Natural killer cell (primary cell): ENCODE results near the gene GSTM3. TPM values are rescaled to one million over a fixed set of nuclear protein-coding genes. Genes with fewer than 3 reads are reported as not detected.

ENCODE experiments used
- ATAC-seq, 3 donors: fragments of 150-1000 bp in 2 of 3; fragments of 200-7000 bp in 1 of 3; cut with Tn5 transposase; 1 replicate in 1 of 3; 2 replicates in 2 of 3; pipeline ENCODE4 v1.10.0; 2021; ENCODE audit warnings: mild to moderate bottlenecking in 2 of 3, moderate library complexity in 2 of 3
- DNase-seq, 2 donors: peaks; one replicate each; pipeline versions ENCODE4 v3.0.0 to v3.0.0-alpha.2; 2013 to 2021; ENCODE audit warnings: mixed read lengths in 1 of 2
- H3K27ac ChIP-seq: one replicate; pipeline ENCODE4 v1.5.1; 2013; ENCODE audit warnings: mild to moderate bottlenecking, low read length
- H3K27me3 ChIP-seq: one replicate; pipeline ENCODE4 v1.6.1; 2013; ENCODE audit warnings: low read length; ENCODE audit not compliant: control insufficient read depth, insufficient read depth
- H3K36me3 ChIP-seq: one replicate; pipeline ENCODE4 v1.6.1; 2013; ENCODE audit warnings: low read length; ENCODE audit not compliant: control insufficient read depth, insufficient read depth
- H3K4me1 ChIP-seq: one replicate; pipeline ENCODE4 v1.6.1; 2013; ENCODE audit warnings: low read length; ENCODE audit not compliant: control insufficient read depth, insufficient read depth
- H3K4me3 ChIP-seq: one replicate; pipeline ENCODE4 v1.5.1; 2013; ENCODE audit warnings: low read length
- H3K9me3 ChIP-seq: one replicate; pipeline ENCODE4 v1.6.1; 2013; ENCODE audit warnings: low read length; ENCODE audit not compliant: control insufficient read depth, insufficient read depth
- H3K27ac Mint-ChIP-seq, 2 donors: one replicate each; pipeline ENCODE4 v1.8.0; 2022; ENCODE audit warnings: mild to moderate bottlenecking in 2 of 2, mixed read lengths in 2 of 2, moderate library complexity in 1 of 2
- H3K27me3 Mint-ChIP-seq, 2 donors: one replicate each; pipeline ENCODE4 v1.8.0; 2022; ENCODE audit warnings: low read depth in 2 of 2, mixed read lengths in 2 of 2
- H3K36me3 Mint-ChIP-seq: one replicate; pipeline ENCODE4 v1.8.0; 2022; ENCODE audit warnings: mixed read lengths
- H3K4me1 Mint-ChIP-seq, 2 donors: one replicate each; pipeline ENCODE4 v1.8.0; 2022; ENCODE audit warnings: mixed read lengths in 2 of 2
- H3K4me3 Mint-ChIP-seq: one replicate; pipeline ENCODE4 v1.8.0; 2022; ENCODE audit warnings: mild to moderate bottlenecking, moderate library complexity, mixed read lengths
- H3K9me3 Mint-ChIP-seq, 2 donors: one replicate each; pipeline ENCODE4 v1.8.0; 2022; ENCODE audit warnings: mixed read lengths in 2 of 2
- WGBS: methylation state at CpG from one replicate; pipeline ENCODE4 v1.1.7; 2013; ENCODE audit warnings: missing lambda C conversion rate; ENCODE audit not compliant: insufficient coverage; 5-methylcytosine and 5-hydroxymethylcytosine counted together
- intact Hi-C: fragments of 100-400 bp; cut with micrococcal nuclease; formaldehyde crosslinking; loops from one replicate; pipeline ENCODE4 v1.14.2; 2022
- total RNA-seq, 4 donors: library from RNA; stranded (reverse); fragments of 120-200 nt in 1 of 4; gene quantifications; one replicate each; pipeline versions ENCODE4 v1.2.3 to v1.2.4, GENCODE V29; 2013 to 2022
- TF ChIP-seq, protein P1 (sequence below): fragments of 200-600 bp; IDR thresholded peaks from one replicate; pipeline ENCODE4 v1.8.0; 2022; ENCODE audit warnings: antibody characterized with exemption

Gene GSTM3
- total RNA-seq, 3 donors from 2014 or later (not counting 1 experiment from before 2014, with no cell fraction given), result 1.7 to 3.0 (median 3.0) TPM

DNA sequence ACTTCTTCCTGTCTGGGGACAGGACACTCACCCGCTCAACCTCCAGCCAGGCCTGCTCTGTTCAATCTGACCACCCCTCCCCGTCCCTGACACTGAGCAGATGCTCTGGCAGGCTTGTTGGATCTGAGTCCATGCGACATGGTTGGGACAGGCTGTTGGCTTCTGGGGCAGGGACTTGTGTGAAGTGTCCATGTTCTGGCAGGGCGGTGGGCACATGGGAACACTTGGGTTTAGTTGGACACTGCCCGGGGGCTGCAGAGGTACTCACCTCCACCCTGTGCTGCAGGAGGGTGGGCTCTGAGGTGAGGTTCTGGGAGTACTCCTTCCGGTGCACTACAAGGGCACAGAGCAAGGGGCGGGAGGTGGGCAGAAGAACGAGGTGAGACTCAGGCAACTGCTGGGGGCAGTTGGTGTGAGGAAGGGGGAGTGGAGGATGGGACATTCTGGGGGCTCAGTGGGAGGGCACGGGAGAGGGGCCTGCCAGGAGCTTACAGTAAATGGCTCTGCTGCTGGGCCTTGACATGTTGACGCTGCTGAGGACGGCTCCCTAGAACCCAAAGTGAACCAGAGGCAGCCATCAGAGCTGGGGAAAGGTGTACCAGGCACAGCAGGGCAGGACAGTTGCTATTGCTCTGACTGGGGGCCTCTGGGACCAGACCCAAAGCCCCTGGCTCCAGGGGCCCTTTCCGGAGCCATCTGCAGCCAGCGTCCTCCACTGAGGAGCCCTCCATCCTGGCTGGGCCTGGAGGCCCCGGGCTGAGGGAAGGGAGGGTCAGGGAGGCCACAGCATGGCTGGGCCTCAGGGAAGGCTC is 20.6 kb upstream of the GSTM3 start:
- Mint-ChIP-seq H3K27me3 (peaks cover 5% of the 10 kb centered on the region in 2 donors), H3K36me3 (no peaks in the 10 kb centered on the region), H3K4me3 (no peak overlapping the region), H3K27ac (no peak overlapping the region), H3K4me1 (peaks cover 0 to 9% of the 10 kb centered on the region in 2 donors), H3K9me3 (no peaks in the 10 kb centered on the region)
- Histone ChIP-seq H3K27me3 (no peaks in the 10 kb centered on the region), H3K27ac (no peak overlapping the region), H3K9me3 (no peaks in the 10 kb centered on the region), H3K4me1 (peaks cover 13% of the 10 kb centered on the region), H3K36me3 (no peaks in the 10 kb centered on the region), H3K4me3 (no peak overlapping the region)
- WGBS, result 87% methylated on average over 14 of the region's 14 CpGs
- ATAC-seq (no peak), DNase-seq (peak in 1 of 2 donors; percentile 5)
- TF ChIP-seq, protein P1, sequence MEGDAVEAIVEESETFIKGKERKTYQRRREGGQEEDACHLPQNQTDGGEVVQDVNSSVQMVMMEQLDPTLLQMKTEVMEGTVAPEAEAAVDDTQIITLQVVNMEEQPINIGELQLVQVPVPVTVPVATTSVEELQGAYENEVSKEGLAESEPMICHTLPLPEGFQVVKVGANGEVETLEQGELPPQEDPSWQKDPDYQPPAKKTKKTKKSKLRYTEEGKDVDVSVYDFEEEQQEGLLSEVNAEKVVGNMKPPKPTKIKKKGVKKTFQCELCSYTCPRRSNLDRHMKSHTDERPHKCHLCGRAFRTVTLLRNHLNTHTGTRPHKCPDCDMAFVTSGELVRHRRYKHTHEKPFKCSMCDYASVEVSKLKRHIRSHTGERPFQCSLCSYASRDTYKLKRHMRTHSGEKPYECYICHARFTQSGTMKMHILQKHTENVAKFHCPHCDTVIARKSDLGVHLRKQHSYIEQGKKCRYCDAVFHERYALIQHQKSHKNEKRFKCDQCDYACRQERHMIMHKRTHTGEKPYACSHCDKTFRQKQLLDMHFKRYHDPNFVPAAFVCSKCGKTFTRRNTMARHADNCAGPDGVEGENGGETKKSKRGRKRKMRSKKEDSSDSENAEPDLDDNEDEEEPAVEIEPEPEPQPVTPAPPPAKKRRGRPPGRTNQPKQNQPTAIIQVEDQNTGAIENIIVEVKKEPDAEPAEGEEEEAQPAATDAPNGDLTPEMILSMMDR, result no peak
- intact Hi-C loops, result no loop called here

DNA sequence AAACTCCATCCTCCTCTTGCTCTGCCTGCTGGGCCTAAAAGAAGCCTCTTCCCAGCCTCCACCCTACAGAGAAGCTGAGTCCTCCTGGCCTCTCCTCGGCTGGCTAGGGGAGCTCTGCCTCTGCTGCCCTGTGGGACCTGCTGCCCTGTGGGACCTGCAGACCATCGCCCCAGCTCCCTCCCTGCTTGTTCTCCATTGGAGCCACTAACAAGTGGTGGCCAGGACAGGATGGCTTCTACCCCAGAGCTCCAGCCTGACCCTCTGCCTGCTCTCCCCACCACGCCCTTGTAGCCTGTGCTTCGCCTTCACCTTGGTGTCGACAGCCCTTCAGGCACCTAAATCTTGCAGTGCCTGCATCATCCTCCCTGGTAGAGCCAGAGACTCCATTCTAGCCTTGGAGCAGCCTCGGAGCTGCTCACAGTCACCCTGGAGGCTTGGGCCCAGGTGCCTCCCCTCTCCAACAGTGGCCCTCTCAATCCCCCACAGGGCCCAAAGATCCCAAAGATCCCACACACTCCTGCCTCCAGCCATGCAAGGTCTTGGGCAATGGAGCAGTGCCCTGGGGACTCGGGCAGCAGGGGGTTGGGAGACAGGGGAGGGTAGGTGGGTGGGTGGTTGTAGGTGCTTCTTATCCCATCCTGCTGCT is 19.9 kb upstream of the GSTM3 start:
- no peak for ATAC-seq
- H3K27ac Mint-ChIP-seq, result no peak overlapping the region
- no peaks in the 10 kb centered on the region for H3K36me3 Mint-ChIP-seq
- Histone ChIP-seq H3K27me3 (no peaks in the 10 kb centered on the region), H3K4me1 (peaks cover 13% of the 10 kb centered on the region), H3K9me3 (no peaks in the 10 kb centered on the region), H3K27ac (no peak overlapping the region), H3K36me3 (no peaks in the 10 kb centered on the region), H3K4me3 (no peak overlapping the region)
- intact Hi-C loops, result no loop called here
- H3K4me3 Mint-ChIP-seq, result no peak overlapping the region
- TF ChIP-seq, protein P1, result no peak
- H3K9me3 Mint-ChIP-seq, result no peaks in the 10 kb centered on the region
- H3K27me3 Mint-ChIP-seq, result peaks cover 5 to 10% of the 10 kb centered on the region in 2 donors
- peak in 1 of 2 donors; percentile 7 for DNase-seq
- WGBS, result 85% methylated on average over 7 of the region's 7 CpGs
- peaks cover 0 to 9% of the 10 kb centered on the region in 2 donors for H3K4me1 Mint-ChIP-seq

DNA sequence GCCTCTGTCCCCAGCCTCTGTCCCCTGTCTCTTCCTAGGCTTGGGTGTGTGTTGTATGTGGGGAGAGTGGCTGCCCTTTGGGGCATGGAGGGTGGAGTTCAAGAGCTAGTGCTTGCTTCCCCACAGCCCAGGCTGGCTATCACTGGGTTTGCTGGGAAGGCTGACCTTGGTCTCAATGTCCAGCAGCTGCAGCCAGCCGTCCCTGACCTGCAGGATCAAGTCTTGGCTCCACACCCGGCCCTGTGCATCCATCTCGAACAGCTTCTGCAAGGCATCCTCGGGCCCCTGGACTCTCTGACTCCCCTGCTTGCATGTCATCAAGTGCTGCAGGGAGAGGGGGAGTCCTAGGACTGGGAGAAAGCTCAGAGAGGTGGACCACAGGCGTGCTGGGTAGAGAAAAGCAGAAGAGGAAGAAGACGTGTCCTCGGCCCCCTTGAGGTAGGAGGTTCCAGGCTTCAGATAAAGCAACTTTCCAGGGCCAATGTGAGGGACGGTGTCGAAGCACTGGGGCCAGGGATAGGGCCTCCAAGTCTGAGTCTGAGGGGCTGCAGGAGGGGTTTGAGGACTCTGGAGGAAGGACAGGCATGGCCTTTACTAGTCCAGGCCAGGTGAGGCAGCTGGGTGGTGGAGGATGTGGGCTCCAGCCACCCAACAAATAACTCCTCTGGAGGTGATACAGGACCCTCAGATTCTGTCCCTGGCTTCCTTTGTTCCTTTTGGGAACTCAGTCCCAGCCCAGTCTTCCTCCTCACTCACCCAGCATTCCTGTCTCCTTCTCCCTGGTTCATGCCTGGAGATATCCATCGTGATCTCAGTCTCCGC is 18.9 kb upstream of the GSTM3 start:
- DNase-seq (peak in 1 of 2 donors; percentile 14), ATAC-seq (no peak)
- H3K9me3 ChIP-seq, result no peaks in the 10 kb centered on the region
- peaks cover 0 to 9% of the 10 kb centered on the region in 2 donors for H3K4me1 Mint-ChIP-seq
- peaks cover 13% of the 10 kb centered on the region for H3K4me1 ChIP-seq
- H3K27me3 ChIP-seq, result no peaks in the 10 kb centered on the region
- WGBS, result 91% methylated on average over 11 of the region's 11 CpGs
- H3K27ac Mint-ChIP-seq, result no peak overlapping the region
- no peaks in the 10 kb centered on the region for H3K36me3 ChIP-seq
- peaks cover 5% of the 10 kb centered on the region in 2 donors for H3K27me3 Mint-ChIP-seq
- H3K36me3 Mint-ChIP-seq, result no peaks in the 10 kb centered on the region
- TF ChIP-seq, protein P1, result no peak
- no peak overlapping the region for H3K27ac ChIP-seq
- H3K9me3 Mint-ChIP-seq, result no peaks in the 10 kb centered on the region
- no peak overlapping the region for H3K4me3 ChIP-seq
- intact Hi-C loops, result no loop called here
- no peak overlapping the region for H3K4me3 Mint-ChIP-seq
